MM.1S (cell line): ENCODE results near the gene DPH7.
"Not testable (repeated sequence)": the region's sequence is repeated elsewhere in the genome, so short reads cannot be mapped to it uniquely, and the experiment has no call there.

ENCODE experiments used
- DNase-seq: peaks from one replicate; pipeline ENCODE4 v3.0.0-alpha.2; 2015
- H2AFZ ChIP-seq: fragments of 300-600 bp; sonication (generic); 2 replicates; pipeline ENCODE4 v1.6.0; 2016; ENCODE audit warnings: antibody characterized with exemption, low read length
- H3F3A ChIP-seq: fragments of 300-600 bp; sonication (generic); 2 replicates; pipeline ENCODE4 v1.6.1; 2016; ENCODE audit warnings: mild to moderate bottlenecking, antibody characterized with exemption, low read length, moderate library complexity, mixed read lengths; ENCODE audit not compliant: insufficient read depth
- H3K27ac ChIP-seq: fragments of 300-600 bp; sonication (generic); 2 replicates; pipeline ENCODE4 v1.5.1; 2016; ENCODE audit warnings: mild to moderate bottlenecking, low read length
- H3K27me3 ChIP-seq: fragments of 300-600 bp; sonication (generic); replicated peaks from 2 replicates; pipeline ENCODE4 v1.6.0; 2016; ENCODE audit warnings: low read length; ENCODE audit not compliant: insufficient read depth
- H3K36me3 ChIP-seq: fragments of 300-600 bp; sonication (generic); replicated peaks from 2 replicates; pipeline ENCODE4 v1.6.1; 2016; ENCODE audit warnings: mild to moderate bottlenecking, low read length, mixed read lengths; ENCODE audit not compliant: insufficient read depth
- H3K4me1 ChIP-seq: fragments of 300-600 bp; sonication (generic); 2 replicates; pipeline ENCODE4 v1.6.1; 2016; ENCODE audit warnings: low read length, mixed read lengths
- H3K4me2 ChIP-seq: fragments of 300-600 bp; sonication (generic); 2 replicates; pipeline ENCODE4 v1.6.0; 2016; ENCODE audit warnings: low read depth, low read length
- H3K4me3 ChIP-seq: fragments of 300-600 bp; sonication (generic); 2 replicates; pipeline ENCODE4 v1.5.1; 2016; ENCODE audit warnings: low read length, mixed read lengths
- H3K79me2 ChIP-seq: fragments of 300-600 bp; sonication (generic); 2 replicates; pipeline ENCODE4 v1.6.1; 2016; ENCODE audit warnings: mixed run types, low read length, mixed read lengths
- H3K9ac ChIP-seq: fragments of 300-600 bp; sonication (generic); 2 replicates; pipeline ENCODE4 v1.6.1; 2016; ENCODE audit warnings: low read length, mixed read lengths
- H3K9me2 ChIP-seq: fragments of 300-600 bp; sonication (generic); replicated peaks from 2 replicates; pipeline ENCODE4 v1.6.1; 2016; ENCODE audit warnings: mild to moderate bottlenecking, low read length, mixed read lengths; ENCODE audit not compliant: insufficient read depth
- H3K9me3 ChIP-seq: fragments of 300-600 bp; sonication (generic); replicated peaks from 2 replicates; pipeline ENCODE4 v1.6.1; 2016; ENCODE audit warnings: mild to moderate bottlenecking, low read length, mixed read lengths; ENCODE audit not compliant: insufficient read depth
- H4K20me1 ChIP-seq: fragments of 300-600 bp; sonication (generic); 2 replicates; pipeline ENCODE4 v1.6.1; 2016; ENCODE audit warnings: mild to moderate bottlenecking, low read length, moderate library complexity, mixed read lengths; ENCODE audit not compliant: insufficient read depth
- CTCF ChIP-seq: fragments of 300-600 bp; sonication (generic); IDR thresholded peaks from 2 replicates; pipeline ENCODE4 v1.5.1; 2016; ENCODE audit warnings: antibody characterized with exemption, low read length, mixed read lengths
- EZH2 ChIP-seq: fragments of 300-600 bp; sonication (generic); optimal IDR thresholded peaks from 2 replicates; pipeline ENCODE3; 2017; ENCODE audit warnings: low read depth, mild to moderate bottlenecking, antibody characterized with exemption, low read length, mixed read lengths
- EZH2phosphoT487 ChIP-seq: fragments of 300-600 bp; sonication (generic); IDR thresholded peaks from 2 replicates; pipeline ENCODE4 v1.6.1; 2018; ENCODE audit warnings: antibody characterized with exemption, low read length

The DPH7 gene

GRCh38 chr9:137556069-137556838, 22.5 kb downstream of the DPH7 start:
- Histone ChIP-seq H3K4me2 (no peak overlapping the region), H3K27ac (no peak overlapping the region), H4K20me1 (no peaks in the 10 kb centered on the region; the same call in 1 of the 2 replicates), H3K79me2 (peaks cover 15% of the 10 kb centered on the region), H3F3A (peaks cover 17% of the 10 kb centered on the region), H3K9me2 (no peaks in the 10 kb centered on the region), H3K4me3 (no peak overlapping the region), H3K9ac (no peak overlapping the region), H3K36me3 (no peaks in the 10 kb centered on the region; the same call in 1 of the 2 replicates), H3K4me1 (no peaks in the 10 kb centered on the region), H3K9me3 (no peaks in the 10 kb centered on the region), H2AFZ (no peak overlapping the region), H3K27me3 (no peaks in the 10 kb centered on the region)
- no peak for TF ChIP-seq CTCF
- TF ChIP-seq EZH2 = no peak
- TF ChIP-seq EZH2phosphoT487 = no peak
- DNase-seq = no peak

- no peak overlapping the region for H3K9ac ChIP-seq
- no peak overlapping the region for H3K4me2 ChIP-seq
- no peak overlapping the region for H3K4me3 ChIP-seq
- peaks cover 15% of the 10 kb centered on the region for H3K79me2 ChIP-seq
- H3K36me3 ChIP-seq = no peaks in the 10 kb centered on the region; the same call in 1 of the 2 replicates
- no peaks in the 10 kb centered on the region for H3K9me3 ChIP-seq
- no peak for DNase-seq
- H3F3A ChIP-seq = peaks cover 18% of the 10 kb centered on the region
- H3K27ac ChIP-seq = no peak overlapping the region
- no peaks in the 10 kb centered on the region for H3K9me2 ChIP-seq
- no peak overlapping the region for H2AFZ ChIP-seq
- no peaks in the 10 kb centered on the region for H3K4me1 ChIP-seq
- no peaks in the 10 kb centered on the region; the same call in 1 of the 2 replicates for H4K20me1 ChIP-seq
- no peak for TF ChIP-seq EZH2
- TF ChIP-seq CTCF = no peak
- TF ChIP-seq EZH2phosphoT487 = no peak
- no peaks in the 10 kb centered on the region for H3K27me3 ChIP-seq
Measured at GRCh38 chr9:137555179-137555578, 23.5 kb downstream of the DPH7 start.

DNA sequence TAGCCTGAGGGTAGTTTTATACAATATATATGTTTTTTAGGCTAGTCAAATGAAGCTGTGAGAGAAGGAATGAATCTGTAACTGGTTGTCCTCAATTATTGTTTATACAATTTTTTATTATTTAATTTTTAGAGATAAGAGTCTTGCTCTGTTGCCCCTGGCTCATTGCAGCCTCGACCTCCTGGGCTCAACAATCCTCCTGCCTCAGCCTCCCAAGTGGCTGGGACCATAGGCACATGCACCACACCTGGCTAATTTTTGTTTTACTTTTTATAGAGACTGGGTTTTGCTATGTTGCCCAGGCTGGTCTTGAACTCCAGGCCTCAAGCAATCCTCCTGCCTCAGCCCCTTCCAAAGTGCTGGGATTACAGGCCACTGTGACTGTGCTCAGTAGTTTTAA, 24.4 kb downstream of the DPH7 start:
- Histone ChIP-seq H4K20me1 (no peaks in the 10 kb centered on the region), H3K27ac (no peak overlapping the region), H3K9me3 (no peaks in the 10 kb centered on the region), H3K79me2 (peaks cover 12% of the 10 kb centered on the region), H2AFZ (no peak overlapping the region), H3K36me3 (no peaks in the 10 kb centered on the region), H3K4me1 (no peaks in the 10 kb centered on the region), H3K4me3 (no peak overlapping the region), H3K27me3 (no peaks in the 10 kb centered on the region), H3K9ac (no peak overlapping the region), H3K9me2 (no peaks in the 10 kb centered on the region), H3F3A (peaks cover 25% of the 10 kb centered on the region), H3K4me2 (no peak overlapping the region)
- DNase-seq = no peak
- TF ChIP-seq CTCF = no peak

- not testable (repeated sequence) for H3K36me3 ChIP-seq, H3K9me3 ChIP-seq, H3K27ac ChIP-seq, H2AFZ ChIP-seq, H3K4me1 ChIP-seq, H3K9me2 ChIP-seq, H4K20me1 ChIP-seq, H3K4me3 ChIP-seq, DNase-seq, H3K9ac ChIP-seq, H3K27me3 ChIP-seq, H3K4me2 ChIP-seq
- H3F3A ChIP-seq = peaks cover 25% of the 10 kb centered on the region
- peaks cover 12% of the 10 kb centered on the region for H3K79me2 ChIP-seq
Measured at GRCh38 chr9:137553654-137554053, 25.1 kb downstream of the DPH7 start.
